GM12892 (cell line): ENCODE results near the gene POLR3H.

Experiments
- POLR2A ChIP-seq: IDR thresholded peaks from 2 replicates; pipeline ENCODE4 v1.6.1; 2011; ENCODE audit warnings: low read depth, low read length, control low read depth
- POLR2AphosphoS5 ChIP-seq: IDR thresholded peaks from 2 replicates; pipeline ENCODE4 v1.6.1; 2011; ENCODE audit warnings: low read depth, low read length, control low read depth

DNA sequence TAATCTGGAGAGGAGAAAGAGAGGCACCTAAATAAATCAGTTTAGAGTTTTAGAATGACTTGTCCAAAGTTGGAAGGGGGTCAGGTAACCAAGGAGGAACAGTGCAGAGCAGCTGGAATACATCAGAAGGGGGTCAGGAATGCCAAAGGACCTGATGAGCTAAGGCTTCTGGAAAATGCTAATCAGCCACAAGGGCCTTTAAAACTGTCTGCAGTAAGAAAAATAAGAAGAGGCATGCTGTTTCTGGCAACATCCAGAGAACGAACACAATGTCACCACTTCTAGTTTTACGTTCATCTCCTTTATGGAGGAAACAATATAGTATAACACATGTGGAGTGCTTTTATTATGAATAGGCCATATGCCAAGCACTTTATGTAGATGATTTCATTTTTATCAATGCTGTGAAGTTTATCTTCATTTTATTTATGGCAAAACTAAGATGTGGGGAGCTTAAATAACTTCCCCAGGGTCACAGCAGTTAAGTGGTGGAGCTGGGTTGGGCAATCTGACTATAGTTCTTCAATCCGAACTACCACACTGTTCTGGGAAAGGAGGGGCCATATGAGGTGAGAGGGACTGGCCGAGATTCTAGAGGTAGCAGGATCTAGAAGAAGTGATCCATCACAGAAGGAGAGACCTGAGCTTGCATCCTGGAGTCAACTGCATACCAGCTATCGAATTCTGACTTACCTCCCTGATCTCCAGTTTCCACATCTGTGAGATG lies 52.7 kb downstream of the POLR3H start:
- TF ChIP-seq POLR2A: no peak
- TF ChIP-seq POLR2AphosphoS5: no peak
